GM21786 (cell line): ENCODE results near the gene MYH9.
"Not testable (repeated sequence)": the region's sequence is repeated elsewhere in the genome, so short reads cannot be mapped to it uniquely, and the experiment has no call there.

Source experiments
- ATAC-seq: cut with Tn5 transposase; IDR thresholded peaks from one replicate; pipeline ENCODE4 v1.9.1; 2021; ENCODE audit not compliant: unreplicated experiment

The MYH9 gene

DNA sequence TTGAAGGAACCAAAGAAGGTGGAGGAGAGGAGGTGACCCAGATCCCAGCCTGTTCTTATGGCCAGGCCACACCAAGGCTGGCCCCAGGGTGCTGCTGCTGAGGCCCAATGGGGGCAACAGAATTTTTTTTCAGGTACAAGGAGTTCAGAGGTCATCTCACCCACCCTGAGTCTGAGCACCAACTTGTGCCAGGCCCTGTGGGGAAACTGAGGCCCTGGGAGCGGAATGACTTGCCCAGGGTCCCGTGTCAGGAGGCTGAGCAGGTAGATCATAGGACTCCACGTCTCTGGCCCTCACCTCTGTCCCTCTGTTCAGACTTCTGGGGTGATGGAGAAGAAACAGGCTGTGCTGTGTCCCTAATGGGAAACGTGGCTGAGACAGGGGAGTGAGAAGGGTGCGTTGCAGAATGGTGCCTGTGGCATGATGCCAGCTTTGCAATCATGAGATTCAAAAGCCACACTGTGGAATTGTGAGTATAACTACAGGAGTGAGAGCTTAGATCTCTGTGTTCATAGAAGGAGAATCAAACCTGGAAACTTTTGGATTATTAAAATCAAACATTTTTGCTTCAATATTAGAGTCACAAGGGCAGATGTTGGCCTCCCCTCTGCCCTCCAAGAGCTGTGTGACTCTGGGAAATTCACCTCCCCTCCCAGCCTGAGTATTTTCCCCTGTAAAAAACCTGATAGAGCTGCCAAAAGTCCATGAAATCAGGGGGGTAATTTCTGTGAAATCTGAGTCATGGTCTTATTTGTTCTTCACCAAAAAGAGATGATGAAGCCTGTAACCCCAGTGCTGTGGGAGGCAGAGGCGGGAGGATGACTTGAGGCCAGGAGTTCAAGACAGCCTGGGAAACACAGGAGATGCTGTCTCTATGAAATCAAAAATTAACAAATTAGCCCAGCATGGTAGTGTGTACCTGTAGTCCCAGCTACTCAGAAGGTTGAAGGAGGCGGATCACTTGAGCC lies 134.0 kb downstream of the MYH9 start:
- no peak for ATAC-seq

DNA sequence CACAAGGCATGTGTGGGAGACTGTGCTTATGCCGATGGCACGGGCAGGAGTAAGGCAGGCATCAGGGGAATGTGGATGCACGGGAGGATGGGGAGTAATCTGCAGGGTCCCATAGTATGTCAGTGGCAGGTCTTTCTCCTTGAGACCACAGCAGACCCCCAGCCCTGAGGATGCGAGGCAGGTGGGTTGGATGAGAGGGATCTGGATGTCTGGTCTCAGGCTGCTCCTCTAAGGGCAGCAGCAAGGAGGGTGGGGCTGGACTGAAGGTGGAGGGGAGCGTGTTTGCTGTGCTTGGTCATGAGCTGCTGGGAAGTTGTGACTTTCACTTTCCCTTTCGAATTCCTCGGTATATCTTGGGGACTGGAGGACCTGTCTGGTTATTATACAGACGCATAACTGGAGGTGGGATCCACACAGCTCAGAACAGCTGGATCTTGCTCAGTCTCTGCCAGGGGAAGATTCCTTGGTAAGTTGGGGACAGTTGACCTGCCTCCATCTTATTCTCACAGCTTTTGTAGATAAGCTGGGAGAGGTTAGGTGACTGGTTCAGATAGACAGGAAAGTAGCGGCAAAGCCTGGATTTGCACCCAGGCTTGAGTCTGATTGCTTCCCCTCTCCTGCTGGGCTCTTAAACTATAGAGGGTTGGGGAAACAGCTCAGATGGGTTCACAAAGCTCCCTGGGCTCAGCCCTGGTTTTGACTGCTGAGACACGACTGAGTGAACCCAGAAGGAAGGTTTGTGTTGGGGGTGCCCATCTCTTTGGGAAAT lies 134.8 kb downstream of the MYH9 start, which contains the start of gene APOL1:
APOL1 (plus strand) TSS at position 380 of the 769 bp plus-strand sequence. CDS start 1,823 bp downstream, outside the sequence.
- ATAC-seq = peak; percentile 55

DNA sequence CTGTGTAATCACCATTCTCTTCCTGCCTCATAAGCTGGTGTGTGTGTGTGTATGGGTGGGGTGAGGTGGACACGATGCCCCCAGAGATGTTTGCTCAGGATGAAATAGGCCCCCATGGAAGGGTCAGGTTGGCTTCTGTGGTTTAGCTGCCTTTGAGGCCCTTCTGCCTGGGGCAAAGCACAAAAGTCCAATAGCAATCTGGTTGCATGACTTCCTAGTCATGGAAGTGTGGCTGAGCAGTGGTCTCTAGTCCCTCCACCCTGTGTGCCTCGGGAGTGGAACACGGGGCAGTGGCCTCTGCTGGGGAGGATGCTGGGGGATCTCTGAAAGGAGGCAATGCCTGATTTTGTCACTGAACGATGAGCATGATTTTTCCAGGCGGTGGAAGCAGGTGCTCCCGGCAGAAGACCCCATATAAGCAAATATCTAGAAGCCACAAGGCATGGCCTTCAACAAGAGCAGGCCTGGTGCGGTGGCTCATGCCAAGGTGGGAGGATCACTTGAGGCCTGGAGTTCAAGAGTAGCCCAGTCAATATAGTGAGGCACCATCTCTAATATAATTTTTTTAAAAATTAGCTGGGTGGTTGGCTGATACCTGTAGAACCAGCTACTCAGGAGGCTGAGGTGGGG lies 135.7 kb downstream of the MYH9 start:
- ATAC-seq = not testable (repeated sequence)

DNA sequence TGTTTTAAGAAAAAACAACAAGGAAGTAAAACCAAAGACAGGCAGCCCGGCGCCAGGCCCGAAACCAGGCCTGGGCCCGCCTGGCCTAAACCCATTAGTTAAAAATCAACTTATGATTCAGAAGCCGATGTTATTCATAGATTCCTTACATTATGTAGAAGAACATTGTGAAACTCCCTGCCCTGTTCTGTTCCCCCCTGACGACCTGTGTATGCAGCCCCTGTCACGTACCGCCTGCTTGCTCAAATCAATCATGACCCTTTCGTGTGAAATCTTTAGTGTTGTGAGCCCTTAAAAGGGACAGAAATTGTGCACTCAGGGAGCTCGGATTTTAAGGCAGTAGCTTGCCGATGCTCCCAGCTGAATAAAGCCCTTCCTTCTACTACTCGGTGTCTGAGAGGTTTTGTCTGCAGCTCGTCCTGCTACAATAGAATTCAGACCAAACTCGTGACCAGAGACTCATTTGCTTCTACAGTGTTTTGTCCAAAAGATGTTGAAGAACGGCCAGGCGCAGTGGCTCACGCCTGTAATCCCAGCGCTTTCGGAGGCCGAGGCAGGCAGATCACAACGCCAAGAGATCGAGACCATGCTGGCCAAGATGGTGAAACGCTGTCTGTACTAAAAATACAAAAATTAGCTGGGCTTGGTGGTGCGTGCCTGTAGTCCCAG lies 137.3 kb downstream of the MYH9 start:
- ATAC-seq = not testable (repeated sequence)

DNA sequence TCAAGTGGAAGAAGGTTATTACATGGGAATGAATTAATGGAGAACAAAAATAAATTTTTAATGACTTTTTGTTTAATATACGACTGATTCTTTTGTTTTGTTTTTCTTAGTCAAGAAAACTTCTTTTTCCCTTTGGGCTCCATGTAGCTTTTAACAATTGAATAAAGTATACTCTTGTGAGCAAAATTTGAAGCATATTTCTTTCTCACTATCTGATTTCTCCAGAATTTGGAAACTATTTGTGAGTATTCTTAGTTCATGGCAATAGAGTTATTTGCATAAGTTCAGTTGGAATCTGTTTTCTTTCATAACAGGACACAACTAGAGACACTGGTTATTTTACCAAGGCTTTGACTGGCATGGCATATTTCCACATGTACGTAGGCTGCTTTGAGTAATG lies 138.6 kb downstream of the MYH9 start:
- no peak for ATAC-seq

DNA sequence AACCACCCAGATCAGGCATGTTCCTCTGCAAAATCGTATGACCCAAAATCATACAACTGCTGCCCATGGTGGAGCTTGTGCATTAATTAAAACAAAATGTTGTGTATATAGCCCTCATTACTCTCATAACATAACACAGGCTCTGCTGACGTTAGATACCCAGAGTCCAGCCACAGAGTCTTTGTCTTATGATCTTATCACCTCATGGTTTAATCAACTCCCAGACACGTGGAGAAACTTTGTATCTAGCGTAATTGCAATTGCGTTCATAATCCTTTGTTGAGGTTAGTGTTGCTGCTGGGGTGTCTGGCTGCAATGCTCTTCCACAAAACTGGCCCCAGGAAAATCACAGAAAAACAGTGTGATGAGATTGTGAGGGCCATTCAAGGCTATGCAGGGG lies 139.8 kb downstream of the MYH9 start:
- ATAC-seq = no peak

DNA sequence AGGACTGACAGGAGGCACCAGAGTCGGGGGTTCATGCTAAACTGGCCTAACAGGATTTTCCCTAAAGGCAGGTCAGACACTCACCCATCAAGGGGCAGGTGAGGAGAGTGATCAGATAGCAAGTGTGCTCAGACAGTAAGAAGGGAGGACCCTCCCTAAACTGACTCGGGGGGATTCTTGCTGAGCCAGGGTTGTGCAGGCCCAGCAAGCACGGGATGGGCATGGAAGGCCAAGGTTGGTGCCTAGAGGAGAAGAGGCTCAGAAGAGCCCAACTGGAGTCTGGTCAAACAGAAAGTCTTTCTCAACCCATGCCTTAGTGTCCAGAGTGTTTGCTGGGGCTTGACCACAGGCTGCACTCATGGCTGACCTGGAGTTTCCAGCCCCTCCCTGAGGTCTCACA lies 141.0 kb downstream of the MYH9 start:
- no peak for ATAC-seq

DNA sequence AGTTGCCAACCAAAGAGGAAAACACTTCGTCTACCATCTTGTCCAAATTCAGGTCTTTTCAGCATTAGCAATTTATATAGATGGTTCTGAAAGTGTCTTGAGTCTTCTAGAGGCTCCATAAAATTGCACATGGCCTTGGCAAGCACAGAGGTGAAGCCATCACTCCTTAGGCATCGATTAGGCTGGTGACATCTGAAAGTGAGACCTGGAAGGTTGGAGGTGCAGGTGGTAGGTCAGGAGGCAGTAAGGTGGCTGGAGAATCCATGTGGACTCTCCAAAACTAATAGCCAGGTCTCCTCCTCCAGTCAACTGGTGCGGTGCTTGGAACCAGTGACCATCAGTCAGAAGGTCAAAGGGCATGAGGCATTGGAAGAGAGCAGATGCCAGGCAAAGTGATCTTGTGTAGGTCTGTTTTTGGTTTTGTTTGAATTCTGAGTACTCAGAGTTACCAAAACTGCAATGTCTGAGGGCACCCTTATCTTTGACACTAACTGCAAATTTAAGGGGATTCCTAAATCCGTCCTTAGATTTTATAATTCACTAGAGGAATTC lies 141.9 kb downstream of the MYH9 start:
- no peak for ATAC-seq

DNA sequence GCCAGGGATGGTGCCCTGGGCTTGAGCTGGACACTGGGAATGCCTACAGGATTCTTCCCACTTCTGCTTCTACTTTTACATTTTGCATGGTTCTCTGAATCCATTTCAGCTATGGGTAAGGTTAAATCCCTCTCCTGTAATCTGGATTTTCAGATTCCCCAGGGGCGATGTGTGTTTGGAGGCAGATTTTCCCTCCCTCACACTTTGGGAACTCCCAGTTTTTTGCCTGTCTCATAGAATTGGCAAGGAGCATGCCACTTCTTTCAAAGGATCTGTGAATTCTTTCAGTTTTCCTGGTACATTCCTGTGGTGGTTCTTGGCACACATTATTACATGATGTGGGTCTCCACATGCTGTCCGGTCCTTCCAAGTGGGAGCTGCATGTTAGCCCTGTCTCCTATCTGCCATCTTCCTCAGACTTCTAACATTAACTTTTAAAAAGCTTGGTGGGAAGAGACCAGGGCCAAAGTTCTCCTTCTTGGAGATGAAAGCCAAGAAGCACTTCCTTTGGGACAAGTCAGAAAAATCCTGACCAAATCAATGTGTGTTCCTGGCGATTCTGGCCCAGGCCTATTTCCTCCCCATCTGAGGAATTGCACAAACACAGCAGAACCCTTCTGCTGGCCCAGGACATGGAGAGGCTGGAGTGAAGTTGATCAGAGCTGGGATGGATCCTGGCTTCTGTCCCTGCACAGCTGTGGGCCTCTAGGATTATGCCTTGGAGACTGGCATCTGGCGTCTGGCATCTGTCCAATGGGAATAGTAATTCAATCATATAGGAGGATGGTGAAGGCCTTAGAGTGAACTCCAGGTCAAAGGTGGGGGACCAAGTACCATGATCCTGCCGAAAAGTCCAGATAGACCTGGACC lies 143.0 kb downstream of the MYH9 start:
- ATAC-seq = no peak

DNA sequence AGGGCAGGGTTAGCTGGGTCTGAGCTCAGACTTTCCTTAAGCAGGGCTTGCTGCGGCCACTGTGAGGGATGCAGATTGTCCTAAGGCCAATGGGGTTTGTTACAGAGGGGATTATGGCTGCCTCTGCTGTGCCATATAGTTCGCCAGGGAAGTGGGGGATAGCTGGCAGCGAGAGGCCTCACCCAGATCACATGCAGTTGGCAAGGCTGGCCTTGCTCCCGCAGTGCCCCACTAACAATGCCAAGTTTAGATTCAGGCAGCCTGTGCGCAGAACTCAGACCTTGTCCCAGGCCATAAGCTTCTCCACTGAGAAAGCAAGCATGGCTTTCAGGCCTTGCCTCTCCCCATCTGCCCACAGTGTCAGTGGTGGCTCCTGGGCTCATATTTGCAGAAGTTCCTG lies 143.8 kb downstream of the MYH9 start:
- ATAC-seq = no peak

DNA sequence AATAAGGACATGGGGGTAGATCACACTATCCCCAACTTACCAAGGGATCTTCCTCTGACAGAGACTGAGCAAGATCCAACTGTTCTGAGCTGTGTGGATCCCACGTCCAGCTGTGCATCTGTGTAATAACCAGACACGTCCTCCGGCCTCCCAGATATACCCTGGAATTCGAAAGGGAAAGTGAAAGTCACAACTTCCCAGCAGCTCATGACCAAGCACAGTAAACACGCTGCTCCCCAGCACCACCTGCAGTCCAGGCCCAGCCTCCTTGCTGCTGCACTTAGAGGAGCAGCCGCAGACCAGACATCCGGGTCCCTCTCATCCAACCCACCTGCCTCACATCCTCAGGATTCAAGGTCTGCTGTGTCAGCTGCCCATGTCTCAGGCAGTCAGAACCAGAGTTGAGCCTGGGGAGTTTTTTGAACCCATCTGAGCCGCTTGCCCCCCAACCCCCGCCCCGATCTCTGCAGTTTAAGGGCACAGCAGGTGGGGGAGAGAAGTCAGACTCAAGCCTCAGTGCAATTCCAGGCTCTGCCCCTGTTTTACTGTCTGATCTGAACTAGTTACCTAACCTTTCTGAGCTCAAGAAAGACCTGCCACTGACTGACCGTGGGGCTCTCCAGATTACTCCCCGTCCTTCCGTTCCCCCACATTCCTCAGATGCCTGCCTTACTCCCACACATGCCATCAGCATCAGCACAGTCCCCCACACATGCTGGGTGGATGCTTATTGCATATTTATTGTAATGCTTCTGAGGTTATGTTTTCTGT lies 148.2 kb downstream of the MYH9 start, which contains the start of gene APOL2:
APOL2 (minus strand) TSS at position 127 of the 771 bp plus-strand sequence. CDS start 6,365 bp downstream, outside the sequence.
- ATAC-seq = peak; percentile 81

DNA sequence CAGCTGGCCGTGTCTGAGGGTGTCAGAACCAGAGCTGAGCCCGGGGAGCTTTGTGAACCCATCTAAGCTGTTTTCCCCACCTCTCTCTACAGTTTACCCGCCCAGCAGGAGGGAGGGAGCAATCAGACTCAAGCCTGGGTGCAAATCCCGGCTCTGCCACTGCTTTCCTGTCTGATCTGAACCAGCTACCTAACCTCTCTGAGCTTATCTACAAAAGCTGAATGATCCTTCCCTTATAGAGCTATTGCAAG lies 148.7 kb downstream of the MYH9 start:
- no peak for ATAC-seq

DNA sequence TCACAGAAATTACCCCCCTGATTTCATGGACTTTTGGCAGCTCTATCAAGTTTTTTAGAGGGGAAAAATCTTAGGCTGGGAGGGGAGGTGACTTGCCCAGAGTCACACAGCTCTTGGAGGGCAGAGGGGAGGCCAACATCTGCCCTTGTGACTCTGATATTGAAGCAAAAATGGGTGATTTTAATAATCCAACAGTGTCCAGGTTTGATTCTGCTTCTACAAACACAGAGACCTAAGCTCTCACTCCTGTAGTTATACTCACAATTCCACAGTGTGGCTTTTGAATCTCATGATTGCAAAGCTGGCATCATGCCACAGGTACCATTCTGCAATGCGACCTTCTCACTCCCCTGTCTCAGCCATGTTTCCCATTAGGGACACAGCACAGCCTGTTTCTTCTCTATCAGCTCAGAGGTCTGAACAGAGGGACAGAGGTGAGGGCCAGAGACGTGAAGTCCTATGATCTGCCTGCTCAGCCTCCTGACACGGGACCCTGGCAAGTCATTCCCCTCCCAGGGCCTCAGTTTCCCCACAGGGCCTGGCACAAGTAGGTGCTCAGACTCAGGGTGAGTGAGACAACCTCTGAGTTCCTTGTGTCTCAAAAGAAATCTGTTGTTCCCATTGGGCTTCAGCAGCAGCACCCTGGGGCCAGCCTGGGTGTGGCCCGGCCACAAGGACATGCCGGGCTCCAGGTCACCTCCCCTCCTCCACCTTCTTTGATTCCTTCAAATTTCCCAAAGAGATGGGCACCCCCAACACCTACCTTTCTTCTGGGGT lies 149.2 kb downstream of the MYH9 start:
- no peak for ATAC-seq

DNA sequence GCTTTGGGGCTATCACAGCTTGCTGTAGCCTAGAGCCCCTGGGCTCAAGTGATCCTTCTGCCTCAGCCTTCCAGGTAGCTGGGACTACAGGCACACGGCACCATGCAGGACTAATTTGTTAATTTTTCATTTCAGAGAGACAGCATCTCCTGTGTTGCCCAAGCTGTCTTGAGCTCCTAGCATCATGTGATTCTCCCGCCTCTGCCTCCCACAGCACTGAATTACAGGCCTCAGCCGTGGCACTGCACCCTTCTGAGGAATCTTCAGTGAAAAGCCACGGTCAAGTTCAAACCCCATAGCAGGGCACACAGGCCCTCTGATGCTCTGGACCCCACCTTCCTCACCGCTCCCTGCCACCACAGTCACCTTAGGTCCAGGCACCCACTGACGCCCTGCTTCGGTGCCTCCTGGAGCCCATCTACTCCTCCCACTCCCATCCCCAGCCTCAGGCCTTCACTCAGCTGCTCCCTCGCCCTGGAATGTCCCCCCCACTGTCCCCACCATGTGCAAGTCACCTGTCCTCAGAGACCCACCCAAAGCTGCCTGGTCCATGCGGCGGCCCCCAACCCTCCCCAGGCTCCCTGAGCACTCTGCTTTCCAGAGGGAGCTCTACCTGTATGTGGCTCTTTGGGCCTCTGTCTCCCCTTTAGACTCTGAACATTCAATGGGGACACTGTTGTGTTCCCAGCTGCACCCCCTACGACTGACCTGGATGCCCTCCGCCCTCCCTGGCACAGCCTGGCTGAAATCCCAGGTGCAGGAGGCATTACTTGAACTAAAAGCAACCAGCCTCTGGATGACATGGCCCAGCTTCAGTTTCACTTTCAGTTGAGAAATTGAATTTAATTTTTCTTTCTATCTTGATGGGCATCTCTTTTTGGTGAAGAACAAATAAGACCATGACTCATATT lies 150.1 kb downstream of the MYH9 start:
- no peak for ATAC-seq

DNA sequence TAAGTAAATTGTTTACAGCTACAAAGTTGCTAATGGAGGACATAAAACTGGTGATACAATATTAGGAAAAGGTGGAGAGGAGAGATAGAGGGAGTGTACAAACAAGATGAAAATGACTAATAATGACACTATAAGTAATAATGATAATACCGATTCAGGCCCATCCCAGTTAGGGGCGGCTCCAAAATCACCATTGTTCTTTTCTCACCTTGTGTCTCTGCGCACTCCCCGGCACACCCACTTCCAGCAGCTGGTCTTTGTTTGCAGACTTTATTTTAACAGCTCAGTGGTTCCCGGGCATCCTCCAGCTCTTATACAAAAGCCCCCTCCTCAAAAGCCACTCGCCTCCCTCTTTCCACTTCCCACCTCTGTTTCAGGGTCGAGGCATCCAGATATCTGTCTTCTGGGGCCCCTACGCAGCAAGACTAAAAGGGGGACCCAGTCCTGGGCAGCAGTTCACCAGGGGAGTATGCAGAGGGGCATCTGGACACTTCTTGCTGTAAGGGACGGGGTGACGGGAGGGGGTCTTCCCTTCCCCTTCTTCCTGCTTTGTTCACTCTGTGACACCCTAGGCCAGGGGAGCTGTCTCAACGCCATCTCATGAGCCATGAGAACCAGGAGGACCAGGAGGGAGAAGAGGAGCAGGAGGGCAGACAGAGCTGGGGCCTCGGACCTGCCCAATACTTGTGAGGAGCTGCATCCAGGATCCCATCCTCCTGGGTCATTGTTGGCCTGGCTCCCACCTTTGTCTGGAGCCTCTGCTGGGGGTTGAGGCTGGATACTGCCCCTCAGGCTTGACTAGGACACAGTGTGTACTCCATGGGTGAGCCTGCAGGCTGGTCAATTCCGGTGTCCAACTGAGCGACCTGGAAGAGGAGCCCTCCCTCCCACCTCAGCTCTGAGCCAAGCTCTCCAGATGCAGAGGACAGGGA lies 151.1 kb downstream of the MYH9 start:
- no peak for ATAC-seq

DNA sequence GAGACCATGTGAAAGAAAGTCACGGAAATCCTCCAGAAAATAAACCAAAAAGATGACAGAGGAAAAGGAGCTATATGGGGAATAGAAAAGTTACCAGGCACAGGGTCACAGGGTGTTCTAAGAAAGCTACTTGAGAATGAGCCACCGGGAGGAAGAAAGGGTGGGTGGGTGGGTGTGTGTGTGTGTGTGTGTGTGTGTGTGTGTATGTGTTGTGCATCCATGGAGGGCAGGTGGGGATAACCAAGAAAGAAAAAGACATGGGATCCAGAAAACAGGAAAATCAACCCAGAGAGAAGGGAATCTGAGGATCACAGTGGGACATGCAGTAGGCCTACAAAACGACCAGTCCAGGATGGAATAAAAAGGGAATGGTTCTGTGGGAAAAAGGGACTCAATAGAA lies 152.2 kb downstream of the MYH9 start:
- ATAC-seq = no peak
